Sigmoid colon (tissue), 4 donors: ENCODE measurements around the gene TRAP1.

Experiments
- EP300 ChIP-seq, 4 donors: sonication (generic); formaldehyde crosslinking; IDR thresholded peaks; one replicate each; pipeline ENCODE4 v1.6.1; 2017; ENCODE audit warnings: antibody characterized with exemption in 4 of 4
- POLR2A ChIP-seq, 2 donors: fragments of 450-650 bp; IDR thresholded peaks; one replicate each; pipeline ENCODE4 v1.6.1; 2016; ENCODE audit warnings: antibody characterized with exemption in 2 of 2, mild to moderate bottlenecking in 2 of 2, moderate library complexity in 2 of 2
- TF ChIP-seq, protein P1 (sequence below), 4 experiments: fragments of 450-650 bp in 3 of 4; fragments of 200-600 bp in 1 of 4; IDR thresholded peaks; one replicate each; pipeline ENCODE4 v1.5.1; 2016 to 2019; ENCODE audit warnings: antibody characterized with exemption in 4 of 4, mild to moderate bottlenecking in 3 of 4, moderate library complexity in 2 of 4

- TF ChIP-seq, protein P1, sequence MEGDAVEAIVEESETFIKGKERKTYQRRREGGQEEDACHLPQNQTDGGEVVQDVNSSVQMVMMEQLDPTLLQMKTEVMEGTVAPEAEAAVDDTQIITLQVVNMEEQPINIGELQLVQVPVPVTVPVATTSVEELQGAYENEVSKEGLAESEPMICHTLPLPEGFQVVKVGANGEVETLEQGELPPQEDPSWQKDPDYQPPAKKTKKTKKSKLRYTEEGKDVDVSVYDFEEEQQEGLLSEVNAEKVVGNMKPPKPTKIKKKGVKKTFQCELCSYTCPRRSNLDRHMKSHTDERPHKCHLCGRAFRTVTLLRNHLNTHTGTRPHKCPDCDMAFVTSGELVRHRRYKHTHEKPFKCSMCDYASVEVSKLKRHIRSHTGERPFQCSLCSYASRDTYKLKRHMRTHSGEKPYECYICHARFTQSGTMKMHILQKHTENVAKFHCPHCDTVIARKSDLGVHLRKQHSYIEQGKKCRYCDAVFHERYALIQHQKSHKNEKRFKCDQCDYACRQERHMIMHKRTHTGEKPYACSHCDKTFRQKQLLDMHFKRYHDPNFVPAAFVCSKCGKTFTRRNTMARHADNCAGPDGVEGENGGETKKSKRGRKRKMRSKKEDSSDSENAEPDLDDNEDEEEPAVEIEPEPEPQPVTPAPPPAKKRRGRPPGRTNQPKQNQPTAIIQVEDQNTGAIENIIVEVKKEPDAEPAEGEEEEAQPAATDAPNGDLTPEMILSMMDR (IDR thresholded peaks at IDR 0.05) = no peak
- TF ChIP-seq EP300 (IDR thresholded peaks at IDR 0.05) (no peak), POLR2A (IDR thresholded peaks at IDR 0.05) (no peak)
Observed at GRCh38 chr16:3675601-3676130, 41.7 kb downstream of the TRAP1 start.
